ENCODE data around the gene COL6A3. TPM values are rescaled to one million over a fixed set of nuclear protein-coding genes. Genes with fewer than 3 reads are reported as not detected.

Gene COL6A3
- total and polyA plus RNA-seq, 2 of the 13 experiments (the other 11 are each of a cell fraction or from before 2014, with no cell fraction given), result 0.03 TPM; not detected in 1

DNA sequence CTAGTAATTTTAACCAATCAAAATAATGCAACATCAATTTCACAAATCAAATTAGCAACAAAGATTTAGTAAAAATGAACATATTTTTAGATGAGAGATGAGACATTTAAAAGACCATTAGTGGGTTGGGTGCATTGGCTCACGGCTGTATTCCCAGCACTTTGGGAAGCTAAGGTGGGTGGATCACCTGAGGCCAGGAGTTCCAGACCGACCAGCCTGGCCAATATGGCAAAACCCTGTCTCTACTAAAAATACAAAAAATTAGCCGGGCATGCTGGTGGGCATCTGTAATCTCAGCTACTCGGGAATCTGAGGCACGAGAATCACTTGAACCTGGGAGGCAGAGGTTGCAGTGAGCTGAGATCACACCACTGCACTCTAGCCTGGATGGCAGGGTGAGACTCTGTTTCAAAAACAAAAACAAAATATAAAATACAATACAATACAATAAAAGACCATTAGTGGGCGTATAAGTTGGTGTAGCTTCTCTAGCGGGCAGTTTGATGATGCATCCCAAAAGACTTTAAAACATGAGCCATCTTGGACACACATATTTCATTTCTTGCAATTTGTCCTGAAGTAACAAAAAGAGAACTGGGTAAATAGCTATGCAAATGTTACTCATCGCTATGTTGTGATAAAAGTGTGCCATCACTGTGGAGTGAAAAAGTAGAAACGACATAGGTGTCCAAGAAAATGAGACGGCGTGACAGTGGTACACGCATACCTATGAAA is 101.8 kb downstream of the COL6A3 start (continued):
- TF ChIP-seq, protein P1, sequence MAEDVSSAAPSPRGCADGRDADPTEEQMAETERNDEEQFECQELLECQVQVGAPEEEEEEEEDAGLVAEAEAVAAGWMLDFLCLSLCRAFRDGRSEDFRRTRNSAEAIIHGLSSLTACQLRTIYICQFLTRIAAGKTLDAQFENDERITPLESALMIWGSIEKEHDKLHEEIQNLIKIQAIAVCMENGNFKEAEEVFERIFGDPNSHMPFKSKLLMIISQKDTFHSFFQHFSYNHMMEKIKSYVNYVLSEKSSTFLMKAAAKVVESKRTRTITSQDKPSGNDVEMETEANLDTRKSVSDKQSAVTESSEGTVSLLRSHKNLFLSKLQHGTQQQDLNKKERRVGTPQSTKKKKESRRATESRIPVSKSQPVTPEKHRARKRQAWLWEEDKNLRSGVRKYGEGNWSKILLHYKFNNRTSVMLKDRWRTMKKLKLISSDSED (CRISPR knock-in tag; IDR thresholded peaks at IDR 0.05), result no peak
- TF ChIP-seq ZNF282 (IDR thresholded peaks at IDR 0.05; ENCODE audit: partially characterized antibody), result no peak

DNA sequence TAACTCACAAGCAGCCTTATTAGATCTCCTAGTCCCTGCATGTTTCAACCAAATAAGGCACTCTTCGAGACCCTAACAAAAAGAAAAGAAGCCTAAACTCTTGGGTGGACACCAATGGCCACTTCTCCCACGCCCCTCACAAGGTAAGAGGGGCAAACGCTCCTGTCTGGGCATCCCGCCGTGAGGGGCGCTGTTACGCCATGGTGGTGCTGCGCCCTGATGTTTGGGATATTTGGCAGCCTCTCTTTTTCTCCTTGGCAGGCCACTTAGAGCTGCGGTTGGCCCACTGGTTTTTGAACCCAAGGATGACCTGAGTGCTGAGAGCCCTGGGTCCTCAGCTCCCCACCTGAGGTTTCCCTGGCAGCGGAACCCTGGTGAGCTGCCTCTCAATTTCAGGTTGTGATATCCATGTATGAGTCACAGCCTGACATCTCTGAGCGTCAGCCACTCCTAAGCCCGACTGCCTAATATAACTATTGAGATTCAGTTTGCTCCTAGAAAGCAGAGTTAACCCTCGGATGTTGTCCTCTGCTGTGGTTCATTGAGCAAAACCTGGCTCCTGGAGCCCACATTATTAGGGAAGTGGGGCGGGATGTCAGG is 103.3 kb downstream of the COL6A3 start:
- Histone ChIP-seq H3K27ac (ENCODE audit: extremely low read length, insufficient read depth, low read length) (no peak overlapping the region), H2AFZ (ENCODE audit: low read length) (no peak overlapping the region), H3K9me3 (ENCODE audit: low read length) (no peaks in the 10 kb centered on the region), H3K4me3 (replicated peaks in 1 of 3; ENCODE audit: insufficient read depth in 1 of 3, low read depth in 2 of 3, low read length in 3 of 3) (no peak overlapping the region), H3K9ac (ENCODE audit: insufficient read depth, low read depth, low read length) (no peak overlapping the region), H3K4me2 (ENCODE audit: low read depth, low read length) (no peak overlapping the region), H3K79me2 (ENCODE audit: insufficient read depth, low read length) (no peaks in the 10 kb centered on the region), H4K20me1 (ENCODE audit: insufficient read depth, low read length) (no peaks in the 10 kb centered on the region), H3K4me1 (ENCODE audit: insufficient read depth, low read length) (peaks cover 9% of the 10 kb centered on the region), H3K27me3 (ENCODE audit: control insufficient read depth in 1 of 2, insufficient read depth in 2 of 2, low read length in 2 of 2) (peaks cover 4 to 57% of the 10 kb centered on the region in 2 experiments; a peak in 4 of 5 replicates), H3K36me3 (replicated peaks in 1 of 2; ENCODE audit: control insufficient read depth in 1 of 2, insufficient read depth in 2 of 2, low read length in 2 of 2) (no peaks in the 10 kb centered on the region)
- DNase-seq (ENCODE audit: low spot score) (no peak), FAIRE-seq (no peak), ATAC-seq (no peak)
- TF ChIP-seq GTF2F1 (IDR thresholded peaks at IDR 0.05; ENCODE audit: low read length) (no peak), MBNL3 (CRISPR knock-in tag; conservative IDR thresholded peaks at IDR 0.05) (no peak), ERF (CRISPR knock-in tag; IDR thresholded peaks at IDR 0.05) (no peak), TP53 (CRISPR knock-in tag; conservative IDR thresholded peaks at IDR 0.05) (no peak), NFATC3 (CRISPR knock-in tag; IDR thresholded peaks at IDR 0.05) (no peak), ZNF232 (CRISPR knock-in tag; IDR thresholded peaks at IDR 0.05; ENCODE audit: borderline replicate concordance) (no peak)
- TF ChIP-seq, protein P2, sequence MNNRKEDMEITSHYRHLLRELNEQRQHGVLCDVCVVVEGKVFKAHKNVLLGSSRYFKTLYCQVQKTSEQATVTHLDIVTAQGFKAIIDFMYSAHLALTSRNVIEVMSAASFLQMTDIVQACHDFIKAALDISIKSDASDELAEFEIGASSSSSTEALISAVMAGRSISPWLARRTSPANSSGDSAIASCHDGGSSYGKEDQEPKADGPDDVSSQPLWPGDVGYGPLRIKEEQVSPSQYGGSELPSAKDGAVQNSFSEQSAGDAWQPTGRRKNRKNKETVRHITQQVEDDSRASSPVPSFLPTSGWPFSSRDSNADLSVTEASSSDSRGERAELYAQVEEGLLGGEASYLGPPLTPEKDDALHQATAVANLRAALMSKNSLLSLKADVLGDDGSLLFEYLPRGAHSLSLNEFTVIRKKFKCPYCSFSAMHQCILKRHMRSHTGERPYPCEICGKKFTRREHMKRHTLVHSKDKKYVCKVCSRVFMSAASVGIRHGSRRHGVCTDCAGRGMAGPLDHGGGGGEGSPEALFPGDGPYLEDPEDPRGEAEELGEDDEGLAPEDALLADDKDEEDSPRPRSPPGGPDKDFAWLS (CRISPR knock-in tag; IDR thresholded peaks at IDR 0.05; ENCODE audit: borderline replicate concordance), result no peak
- ChIA-PET CTCF (ENCODE audit: low intra/inter-chr PET ratio, low total read pairs) (no interaction called here), POLR2A (no interaction called here)
- in situ Hi-C loops (cut with HindIII; ENCODE audit: extremely low pct_ligation_motif_present, low pct_unique_long_range_greater_than_20kb) (no loop called here), intact Hi-C loops (cut with micrococcal nuclease; ENCODE audit: unreplicated experiment) (no loop called here)
- BruUV-seq (replicated peaks), result no TSS peak
- WGBS (ENCODE audit: low lambda C conversion rate), result 48% methylated on average over 13 of the region's 14 CpGs

Data from HepG2 (cell line).